GM19463 (cell line): ENCODE results near the gene DBH.

Experiments
- ATAC-seq: cut with Tn5 transposase; IDR thresholded peaks from one replicate; pipeline ENCODE4 v1.9.1; 2021; ENCODE audit warnings: mild to moderate bottlenecking, moderate library complexity; ENCODE audit not compliant: unreplicated experiment

Gene DBH

GRCh38 chr9:133635533-133636531 lies at the start of gene DBH:
TSS of gene DBH (plus strand) at chr9:133636363. CDS start at chr9:133636372, 9 bp downstream.
- no peak for ATAC-seq

GRCh38 chr9:133587051-133587450 lies 49.1 kb upstream of the DBH start:
- no peak for ATAC-seq

- ATAC-seq, result no peak
Observed at GRCh38 chr9:133587466-133587865, 48.7 kb upstream of the DBH start.

GRCh38 chr9:133589454-133590227 lies 46.5 kb upstream of the DBH start:
- ATAC-seq, result no peak

- no peak for ATAC-seq
Observed at GRCh38 chr9:133590231-133590855, 45.8 kb upstream of the DBH start.

GRCh38 chr9:133591116-133591910 lies 44.9 kb upstream of the DBH start:
- no peak for ATAC-seq

GRCh38 chr9:133591985-133592384 lies 44.2 kb upstream of the DBH start:
- ATAC-seq, result no peak

- no peak for ATAC-seq
Observed at GRCh38 chr9:133592731-133593409, 43.3 kb upstream of the DBH start.

- ATAC-seq, result no peak
Observed at GRCh38 chr9:133593587-133594253, 42.4 kb upstream of the DBH start.

- ATAC-seq, result no peak
Observed at GRCh38 chr9:133594310-133594709, 41.9 kb upstream of the DBH start.

GRCh38 chr9:133595910-133596309 lies 40.3 kb upstream of the DBH start:
- no peak for ATAC-seq

- ATAC-seq, result no peak
Observed at GRCh38 chr9:133597316-133597957, 38.7 kb upstream of the DBH start.

- no peak for ATAC-seq
Observed at GRCh38 chr9:133598978-133599377, 37.2 kb upstream of the DBH start.

- ATAC-seq, result no peak
Observed at GRCh38 chr9:133599470-133600173, 36.5 kb upstream of the DBH start.

GRCh38 chr9:133600739-133601138 lies 35.4 kb upstream of the DBH start:
- no peak for ATAC-seq

GRCh38 chr9:133601746-133602145 lies 34.4 kb upstream of the DBH start:
- no peak for ATAC-seq

- no peak for ATAC-seq
Observed at GRCh38 chr9:133602277-133602676, 33.9 kb upstream of the DBH start.
